PFSK-1 (cell line): ENCODE data around the gene BTF3L4. TPM values are rescaled to one million over a fixed set of nuclear protein-coding genes. Genes with fewer than 3 reads are reported as not detected.

ENCODE experiments used
- FOXP2 ChIP-seq: optimal IDR thresholded peaks from 2 replicates; pipeline ENCODE3; 2011; ENCODE audit warnings: borderline replicate concordance, control low read depth, inconsistent platforms; ENCODE audit not compliant: insufficient read depth; ENCODE audit errors: extremely low read length, extremely low read depth
- POLR2AphosphoS5 ChIP-seq: IDR thresholded peaks from 2 replicates; pipeline ENCODE4 v1.6.1; 2012; ENCODE audit warnings: low read depth, mild to moderate bottlenecking, control low read depth, low read length, moderate library complexity
- REST ChIP-seq, 2 experiments: IDR thresholded peaks; 2 replicates each; pipeline versions ENCODE4 v1.6.1 to v1.8.0; 2011 to 2012; ENCODE audit warnings: low read depth in 2 of 2, low read length in 2 of 2, control low read depth in 1 of 2, inconsistent platforms in 1 of 2, mild to moderate bottlenecking in 1 of 2, moderate library complexity in 1 of 2; ENCODE audit not compliant: insufficient read depth in 1 of 2
- SIN3A ChIP-seq: IDR thresholded peaks from 2 replicates; pipeline ENCODE4 v1.6.1; 2012; ENCODE audit warnings: mild to moderate bottlenecking, low read length, moderate library complexity, borderline replicate concordance; ENCODE audit not compliant: insufficient read depth
- TAF1 ChIP-seq: IDR thresholded peaks from 2 replicates; pipeline ENCODE4 v1.6.1; 2012; ENCODE audit warnings: low read length, control low read depth, borderline replicate concordance; ENCODE audit not compliant: insufficient read depth
- polyA plus RNA-seq: library from polyadenylated mRNA; unstranded; fragments of >200 nt; gene quantifications from one replicate; pipeline ENCODE4 v1.2.1, GENCODE V29; 2012; ENCODE audit warnings: low read depth, missing spikeins; ENCODE audit not compliant: insufficient read length

BTF3L4 gene
- 52.1 TPM for polyA plus RNA-seq

- TF ChIP-seq POLR2AphosphoS5 (no peak; the same call in 1 of the 2 replicates), FOXP2 (peak; percentile 59), SIN3A (peak; percentile 36; the same call in 1 of the 2 replicates), TAF1 (0 out of 2 replicates have a peak, but pooled peaks have one; percentile 13), REST (IDR thresholded peaks at IDR 0.05; ENCODE audit: insufficient read depth in 1 of 2, low read depth in 2 of 2, low read length in 2 of 2) (no peak)
Observed at GRCh38 chr1:52056163-52056936, at the start of gene BTF3L4. Gene BTF3L4, plus strand, starts transcription at chr1:52056295. Its CDS starts 3,553 bp downstream, at chr1:52059848.

GRCh38 chr1:52007215-52008002 lies 48.7 kb upstream of the BTF3L4 start:
- TF ChIP-seq TAF1 (no peak), SIN3A (no peak), FOXP2 (no peak), REST (IDR thresholded peaks at IDR 0.05; ENCODE audit: insufficient read depth in 1 of 2, low read depth in 2 of 2, low read length in 2 of 2) (no peak), POLR2AphosphoS5 (no peak)

GRCh38 chr1:52008071-52008809 lies 47.9 kb upstream of the BTF3L4 start:
- no peak for TF ChIP-seq POLR2AphosphoS5
- no peak for TF ChIP-seq REST (IDR thresholded peaks at IDR 0.05; ENCODE audit: insufficient read depth in 1 of 2, low read depth in 2 of 2, low read length in 2 of 2)
- no peak for TF ChIP-seq TAF1
- TF ChIP-seq FOXP2, result no peak
- TF ChIP-seq SIN3A, result no peak

GRCh38 chr1:52022133-52022532 lies 34.0 kb upstream of the BTF3L4 start:
- TF ChIP-seq TAF1 (no peak), SIN3A (no peak), REST (IDR thresholded peaks at IDR 0.05; ENCODE audit: insufficient read depth in 1 of 2, low read depth in 2 of 2, low read length in 2 of 2) (no peak), FOXP2 (no peak), POLR2AphosphoS5 (no peak)
